ENCODE measurements around the gene YY2. TPM values are rescaled to one million over a fixed set of nuclear protein-coding genes. Genes with fewer than 3 reads are reported as not detected.

YY2 gene
- total RNA-seq: 0.98 TPM

DNA sequence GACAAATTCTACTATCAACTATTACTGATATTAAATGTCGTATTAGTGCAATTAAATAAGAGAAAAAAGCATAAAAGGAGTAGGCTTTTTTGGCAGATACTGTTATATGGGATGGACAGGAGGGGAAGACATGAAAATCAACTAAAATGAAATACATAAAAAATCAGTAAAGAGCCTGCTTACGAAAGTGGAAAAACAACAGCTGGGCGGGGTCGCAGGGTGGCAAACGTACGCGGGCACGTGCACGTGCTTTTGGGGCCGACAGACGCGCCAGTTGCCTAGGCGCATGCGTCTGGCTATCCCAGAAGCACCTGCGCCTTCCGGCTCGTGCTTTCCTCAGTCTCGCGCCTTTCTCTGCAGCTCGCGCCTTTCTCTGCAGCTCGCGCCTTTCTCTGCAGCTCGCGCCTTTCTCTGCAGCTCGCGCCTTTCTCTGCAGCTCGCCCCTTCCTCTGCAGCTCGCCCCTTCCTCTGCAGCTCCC, at the start of gene YY2:
YY2 (plus strand) TSS at position 51 of the 479 bp plus-strand sequence. CDS start 498 bp downstream, outside the sequence.
- no peak for DNase-seq (ENCODE audit: extremely low spot score in 2 of 2)
- Histone ChIP-seq H3K36me3 (no peaks in the 10 kb centered on the region), H3K27me3 (no peaks in the 10 kb centered on the region), H3K4me3 (no peak within 1 kb of the TSS), H3K4me1 (no peaks in the 10 kb centered on the region), H3K9me3 (no peaks in the 10 kb centered on the region), H3K27ac (no peak within 1 kb of the TSS)
- intact Hi-C loops (cut with DNase I): no loop called here
- TF ChIP-seq CTCF (IDR thresholded peaks at IDR 0.05): no peak
- no peak for TF ChIP-seq POLR2A (IDR thresholded peaks at IDR 0.05)
- no peak for TF ChIP-seq POLR2AphosphoS5 (IDR thresholded peaks at IDR 0.05; ENCODE audit: insufficient read depth in 1 of 2, low read depth in 1 of 2)

- no peaks in the 10 kb centered on the region for H3K36me3 ChIP-seq
- no peak for TF ChIP-seq CTCF (IDR thresholded peaks at IDR 0.05)
- no peak for TF ChIP-seq POLR2AphosphoS5 (IDR thresholded peaks at IDR 0.05; ENCODE audit: insufficient read depth in 1 of 2, low read depth in 1 of 2)
- TF ChIP-seq POLR2A (IDR thresholded peaks at IDR 0.05): no peak
- H3K9me3 ChIP-seq: no peaks in the 10 kb centered on the region
- DNase-seq (ENCODE audit: extremely low spot score in 2 of 2): no peak
- no peaks in the 10 kb centered on the region for H3K27me3 ChIP-seq
- intact Hi-C loops (cut with DNase I): no loop called here
- no peaks in the 10 kb centered on the region for H3K4me1 ChIP-seq
- no peak overlapping the region for H3K4me3 ChIP-seq
- no peak overlapping the region for H3K27ac ChIP-seq
Measured at GRCh38 chrX:21806691-21807090, 49.1 kb upstream of the YY2 start.

DNA sequence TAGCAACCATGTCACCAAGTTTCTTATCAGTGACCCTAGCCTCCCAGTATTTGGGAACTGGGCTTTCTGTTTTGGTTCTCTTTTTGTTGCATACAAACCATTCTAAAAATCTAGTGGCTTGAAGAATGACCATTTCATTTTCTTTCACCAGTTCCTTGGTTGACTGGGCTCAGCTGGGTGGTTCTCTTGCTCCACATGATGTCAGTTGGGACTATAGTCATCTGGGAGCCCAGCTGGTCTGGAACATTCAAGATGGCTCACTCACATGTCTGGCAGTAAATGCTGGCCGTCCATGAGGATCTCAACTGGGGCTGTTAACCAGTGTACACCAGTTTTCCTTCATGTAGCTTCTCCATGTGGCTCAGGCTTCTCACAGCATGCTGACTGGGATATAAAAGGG, 44.0 kb upstream of the YY2 start:
- TF ChIP-seq POLR2AphosphoS5 (IDR thresholded peaks at IDR 0.05; ENCODE audit: insufficient read depth in 1 of 2, low read depth in 1 of 2) (no peak), CTCF (IDR thresholded peaks at IDR 0.05) (no peak), POLR2A (IDR thresholded peaks at IDR 0.05) (no peak)
- Histone ChIP-seq H3K36me3 (no peaks in the 10 kb centered on the region), H3K4me3 (no peak overlapping the region), H3K27me3 (no peaks in the 10 kb centered on the region), H3K27ac (no peak overlapping the region), H3K9me3 (no peaks in the 10 kb centered on the region), H3K4me1 (no peaks in the 10 kb centered on the region)
- intact Hi-C loops (cut with DNase I): no loop called here
- no peak for DNase-seq (ENCODE audit: extremely low spot score in 2 of 2)

DNA sequence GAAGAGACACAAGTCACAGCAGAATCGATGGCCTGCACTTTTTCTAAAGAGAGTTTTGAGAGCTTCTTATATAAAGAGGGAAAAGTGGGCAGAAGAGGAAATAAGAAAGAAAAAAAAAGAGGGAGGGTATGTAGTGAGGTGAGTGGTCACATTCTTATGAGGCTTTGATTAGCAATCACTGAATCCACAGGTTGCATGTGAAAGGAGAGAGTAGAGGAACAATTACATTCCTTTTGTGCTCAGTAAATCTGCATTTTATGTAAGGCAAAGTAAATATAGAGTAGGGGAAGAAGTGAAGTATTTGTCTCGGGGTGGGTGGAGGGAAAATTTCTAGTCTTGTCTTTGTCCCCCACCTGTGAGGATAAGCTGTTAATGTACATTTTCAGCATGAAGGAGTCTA, 43.2 kb upstream of the YY2 start:
- no peak for TF ChIP-seq POLR2A (IDR thresholded peaks at IDR 0.05)
- no peak for TF ChIP-seq POLR2AphosphoS5 (IDR thresholded peaks at IDR 0.05; ENCODE audit: insufficient read depth in 1 of 2, low read depth in 1 of 2)
- no peak for TF ChIP-seq CTCF (IDR thresholded peaks at IDR 0.05)
- H3K27me3 ChIP-seq: no peaks in the 10 kb centered on the region
- intact Hi-C loops (cut with DNase I): no loop called here

GRCh38 chrX:21813612-21814368, 42.0 kb upstream of the YY2 start:
- intact Hi-C loops (cut with DNase I): no loop called here
- Histone ChIP-seq H3K9me3 (no peaks in the 10 kb centered on the region), H3K27me3 (no peaks in the 10 kb centered on the region), H3K4me3 (no peak overlapping the region), H3K36me3 (no peaks in the 10 kb centered on the region), H3K27ac (no peak overlapping the region), H3K4me1 (no peaks in the 10 kb centered on the region)
- no peak for TF ChIP-seq POLR2A (IDR thresholded peaks at IDR 0.05)
- no peak for TF ChIP-seq POLR2AphosphoS5 (IDR thresholded peaks at IDR 0.05; ENCODE audit: insufficient read depth in 1 of 2, low read depth in 1 of 2)
- no peak for TF ChIP-seq CTCF (IDR thresholded peaks at IDR 0.05)
- DNase-seq (ENCODE audit: extremely low spot score in 2 of 2): no peak

More for the DNA sequence above, 43.2 kb upstream of the YY2 start:
- H3K4me1 ChIP-seq: no peaks in the 10 kb centered on the region
- no peak overlapping the region for H3K27ac ChIP-seq
- no peak overlapping the region for H3K4me3 ChIP-seq
- no peak for DNase-seq (ENCODE audit: extremely low spot score in 2 of 2)
- no peaks in the 10 kb centered on the region for H3K36me3 ChIP-seq
- H3K9me3 ChIP-seq: no peaks in the 10 kb centered on the region
